Suprapubic skin (tissue), 4 donors: ENCODE data around the gene USP7.

ENCODE experiments used
- POLR2A ChIP-seq, 2 donors: fragments of 450-650 bp; IDR thresholded peaks; one replicate each; pipeline ENCODE4 v1.6.1; 2017; ENCODE audit warnings: antibody characterized with exemption in 2 of 2, mild to moderate bottlenecking in 2 of 2, moderate library complexity in 2 of 2
- POLR2AphosphoS5 ChIP-seq, 3 donors: sonication (generic); formaldehyde crosslinking; IDR thresholded peaks; one replicate each; pipeline ENCODE4 v1.6.1; 2017; ENCODE audit warnings: antibody characterized with exemption in 3 of 3
- TF ChIP-seq, protein P1 (sequence below), 2 donors: fragments of 200-600 bp in 1 of 2; fragments of 450-650 bp in 1 of 2; sonication (generic) in 1 of 2; IDR thresholded peaks; one replicate each; pipeline ENCODE4 v1.5.1; 2016 to 2019; ENCODE audit warnings: antibody characterized with exemption in 2 of 2, mild to moderate bottlenecking in 1 of 2, moderate library complexity in 1 of 2

DNA sequence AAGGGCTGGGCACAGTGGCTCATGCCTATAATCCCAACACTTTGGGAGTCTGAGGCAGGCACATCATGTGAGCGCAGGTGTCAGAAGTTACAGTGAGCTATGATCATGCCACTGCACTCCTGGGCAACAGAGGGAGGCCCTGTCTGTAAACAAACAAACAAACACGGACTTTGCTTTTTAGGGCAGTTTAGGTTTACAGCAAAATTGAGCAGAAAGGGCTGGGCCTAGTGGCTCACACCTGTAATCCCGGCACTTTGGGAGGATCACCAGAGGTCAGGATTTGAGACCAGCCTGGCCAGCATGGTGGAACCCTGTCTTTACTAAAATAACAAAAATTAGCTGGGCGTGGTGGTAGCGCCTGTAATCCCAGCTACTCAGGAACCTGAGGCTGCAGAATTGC, 91.6 kb downstream of the USP7 start:
- TF ChIP-seq, protein P1, sequence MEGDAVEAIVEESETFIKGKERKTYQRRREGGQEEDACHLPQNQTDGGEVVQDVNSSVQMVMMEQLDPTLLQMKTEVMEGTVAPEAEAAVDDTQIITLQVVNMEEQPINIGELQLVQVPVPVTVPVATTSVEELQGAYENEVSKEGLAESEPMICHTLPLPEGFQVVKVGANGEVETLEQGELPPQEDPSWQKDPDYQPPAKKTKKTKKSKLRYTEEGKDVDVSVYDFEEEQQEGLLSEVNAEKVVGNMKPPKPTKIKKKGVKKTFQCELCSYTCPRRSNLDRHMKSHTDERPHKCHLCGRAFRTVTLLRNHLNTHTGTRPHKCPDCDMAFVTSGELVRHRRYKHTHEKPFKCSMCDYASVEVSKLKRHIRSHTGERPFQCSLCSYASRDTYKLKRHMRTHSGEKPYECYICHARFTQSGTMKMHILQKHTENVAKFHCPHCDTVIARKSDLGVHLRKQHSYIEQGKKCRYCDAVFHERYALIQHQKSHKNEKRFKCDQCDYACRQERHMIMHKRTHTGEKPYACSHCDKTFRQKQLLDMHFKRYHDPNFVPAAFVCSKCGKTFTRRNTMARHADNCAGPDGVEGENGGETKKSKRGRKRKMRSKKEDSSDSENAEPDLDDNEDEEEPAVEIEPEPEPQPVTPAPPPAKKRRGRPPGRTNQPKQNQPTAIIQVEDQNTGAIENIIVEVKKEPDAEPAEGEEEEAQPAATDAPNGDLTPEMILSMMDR (IDR thresholded peaks at IDR 0.05), result no peak
- no peak for TF ChIP-seq POLR2AphosphoS5 (IDR thresholded peaks at IDR 0.05)
- no peak for TF ChIP-seq POLR2A (IDR thresholded peaks at IDR 0.05)
